ENCODE results near the gene HOXA9. TPM values are rescaled to one million over a fixed set of nuclear protein-coding genes. Genes with fewer than 3 reads are reported as not detected.

Gene HOXA9
- polyA plus RNA-seq, 1 donor from 2014 or later: not detected

DNA sequence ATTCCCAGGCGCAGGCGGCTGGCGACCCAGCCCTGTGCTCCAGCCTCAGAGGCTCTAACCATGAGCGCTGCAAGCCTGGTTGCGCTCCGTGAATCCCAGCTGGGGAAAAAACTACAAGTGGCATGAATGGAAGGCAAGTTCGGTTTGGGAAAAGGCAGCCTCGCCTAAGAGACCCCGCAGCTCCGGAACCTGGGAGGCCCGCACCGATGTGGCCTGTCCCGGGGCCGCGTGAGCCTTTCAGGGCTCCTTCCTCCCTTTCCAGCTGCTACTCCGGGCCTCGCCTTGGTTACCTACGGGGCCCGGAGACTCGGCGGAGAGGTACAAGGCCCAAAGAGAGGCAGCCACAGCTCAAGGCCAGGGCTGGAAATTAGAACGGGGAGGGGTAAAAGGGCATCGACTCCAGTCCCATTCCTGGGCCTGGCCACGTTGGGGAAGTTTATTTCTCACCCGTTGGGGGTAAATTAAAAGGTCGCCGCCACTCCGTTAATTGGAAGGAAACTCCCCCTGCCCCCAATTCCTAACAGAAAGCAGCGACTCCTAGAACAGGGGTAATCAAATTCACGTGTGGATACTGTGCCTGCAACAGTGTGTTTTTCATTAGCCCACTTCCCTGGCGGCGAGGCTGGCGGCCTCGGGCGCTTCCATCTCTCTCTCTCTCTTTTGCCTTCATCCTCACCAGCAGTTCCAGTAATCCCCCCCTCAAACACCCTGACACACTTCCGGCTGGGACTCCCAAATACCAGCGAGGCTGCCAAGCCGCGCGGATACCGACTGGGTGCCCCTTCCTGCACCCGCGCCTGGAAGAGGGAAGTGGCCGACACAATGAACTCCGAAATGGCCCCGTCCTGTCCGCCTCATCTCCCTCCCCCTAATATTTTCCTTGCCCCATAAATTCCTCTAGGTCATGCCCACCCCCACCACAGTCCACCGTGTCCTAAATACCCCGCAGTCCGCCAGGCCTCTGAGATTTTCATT is 1.5 kb upstream of the HOXA9 start:
- H3K4me3 ChIP-seq (ENCODE audit: low read length): no peak overlapping the region

DNA sequence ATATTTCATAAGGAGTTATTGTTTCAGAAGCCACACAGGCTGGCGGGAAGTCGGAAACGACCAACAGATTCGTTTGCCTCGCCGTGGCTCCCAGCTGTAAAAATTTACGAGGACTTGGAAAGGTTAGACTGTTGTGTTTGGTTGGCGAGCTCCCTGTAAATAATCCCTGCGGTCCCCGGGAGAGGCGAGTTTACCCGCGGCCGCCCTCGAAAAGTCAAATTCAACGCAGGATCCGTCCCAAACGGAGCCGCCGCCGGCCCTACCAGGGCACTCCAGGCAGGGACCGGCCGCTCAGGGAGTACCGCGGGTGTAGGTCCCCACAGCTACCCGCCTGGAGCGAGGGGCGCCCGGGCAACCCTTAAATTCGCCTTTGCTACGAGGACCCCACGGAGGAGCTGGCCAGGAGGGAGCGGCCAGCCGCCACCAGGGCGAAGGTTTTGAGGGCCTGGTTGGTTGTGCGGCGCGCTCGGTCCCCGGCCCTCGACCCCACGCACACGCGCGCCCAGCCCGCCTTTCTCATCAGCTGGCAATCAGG is 726 bp upstream of the HOXA9 start:
- Histone ChIP-seq H3K27ac (ENCODE audit: low read length) (no peak overlapping the region), H3K9me2 (ENCODE audit: insufficient read depth, low read length) (no peaks in the 10 kb centered on the region), H4K20me1 (ENCODE audit: insufficient read depth) (no peaks in the 10 kb centered on the region), H3K36me3 (ENCODE audit: insufficient read depth, low read length) (no peaks in the 10 kb centered on the region), H3K9ac (ENCODE audit: low read length) (no peak overlapping the region), H2AFZ (ENCODE audit: low read depth, low read length) (no peak overlapping the region), H3K27me3 (ENCODE audit: insufficient read depth, low read depth, low read length) (peaks cover 100% of the 10 kb centered on the region), H3K79me2 (replicated peaks; ENCODE audit: insufficient read depth, low read length) (no peaks in the 10 kb centered on the region), H3F3A (ENCODE audit: insufficient read depth, low read length, poor library complexity, severe bottlenecking) (no peaks in the 10 kb centered on the region), H3K9me3 (ENCODE audit: low read length) (peaks cover 18% of the 10 kb centered on the region), H3K4me3 (ENCODE audit: low read length) (no peak overlapping the region), H3K4me2 (ENCODE audit: low read length) (no peak overlapping the region)
- TF ChIP-seq, protein P1, sequence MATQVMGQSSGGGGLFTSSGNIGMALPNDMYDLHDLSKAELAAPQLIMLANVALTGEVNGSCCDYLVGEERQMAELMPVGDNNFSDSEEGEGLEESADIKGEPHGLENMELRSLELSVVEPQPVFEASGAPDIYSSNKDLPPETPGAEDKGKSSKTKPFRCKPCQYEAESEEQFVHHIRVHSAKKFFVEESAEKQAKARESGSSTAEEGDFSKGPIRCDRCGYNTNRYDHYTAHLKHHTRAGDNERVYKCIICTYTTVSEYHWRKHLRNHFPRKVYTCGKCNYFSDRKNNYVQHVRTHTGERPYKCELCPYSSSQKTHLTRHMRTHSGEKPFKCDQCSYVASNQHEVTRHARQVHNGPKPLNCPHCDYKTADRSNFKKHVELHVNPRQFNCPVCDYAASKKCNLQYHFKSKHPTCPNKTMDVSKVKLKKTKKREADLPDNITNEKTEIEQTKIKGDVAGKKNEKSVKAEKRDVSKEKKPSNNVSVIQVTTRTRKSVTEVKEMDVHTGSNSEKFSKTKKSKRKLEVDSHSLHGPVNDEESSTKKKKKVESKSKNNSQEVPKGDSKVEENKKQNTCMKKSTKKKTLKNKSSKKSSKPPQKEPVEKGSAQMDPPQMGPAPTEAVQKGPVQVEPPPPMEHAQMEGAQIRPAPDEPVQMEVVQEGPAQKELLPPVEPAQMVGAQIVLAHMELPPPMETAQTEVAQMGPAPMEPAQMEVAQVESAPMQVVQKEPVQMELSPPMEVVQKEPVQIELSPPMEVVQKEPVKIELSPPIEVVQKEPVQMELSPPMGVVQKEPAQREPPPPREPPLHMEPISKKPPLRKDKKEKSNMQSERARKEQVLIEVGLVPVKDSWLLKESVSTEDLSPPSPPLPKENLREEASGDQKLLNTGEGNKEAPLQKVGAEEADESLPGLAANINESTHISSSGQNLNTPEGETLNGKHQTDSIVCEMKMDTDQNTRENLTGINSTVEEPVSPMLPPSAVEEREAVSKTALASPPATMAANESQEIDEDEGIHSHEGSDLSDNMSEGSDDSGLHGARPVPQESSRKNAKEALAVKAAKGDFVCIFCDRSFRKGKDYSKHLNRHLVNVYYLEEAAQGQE (IDR thresholded peaks at IDR 0.05; ENCODE audit: borderline replicate concordance): no peak
- TF ChIP-seq RAD21 (conservative IDR thresholded peaks at IDR 0.05) (no peak), TAF1 (IDR thresholded peaks at IDR 0.05; ENCODE audit: low read depth) (no peak), EP300 (conservative IDR thresholded peaks at IDR 0.05; ENCODE audit: poor library complexity, severe bottlenecking) (no peak), SMC3 (conservative IDR thresholded peaks at IDR 0.05; ENCODE audit: poor library complexity) (no peak), EZH2 (IDR thresholded peaks at IDR 0.05; ENCODE audit: borderline replicate concordance, insufficient read depth, low read length, poor library complexity, severe bottlenecking) (no peak), POLR2AphosphoS5 (IDR thresholded peaks at IDR 0.05) (no peak)
- TF ChIP-seq, protein P2, sequence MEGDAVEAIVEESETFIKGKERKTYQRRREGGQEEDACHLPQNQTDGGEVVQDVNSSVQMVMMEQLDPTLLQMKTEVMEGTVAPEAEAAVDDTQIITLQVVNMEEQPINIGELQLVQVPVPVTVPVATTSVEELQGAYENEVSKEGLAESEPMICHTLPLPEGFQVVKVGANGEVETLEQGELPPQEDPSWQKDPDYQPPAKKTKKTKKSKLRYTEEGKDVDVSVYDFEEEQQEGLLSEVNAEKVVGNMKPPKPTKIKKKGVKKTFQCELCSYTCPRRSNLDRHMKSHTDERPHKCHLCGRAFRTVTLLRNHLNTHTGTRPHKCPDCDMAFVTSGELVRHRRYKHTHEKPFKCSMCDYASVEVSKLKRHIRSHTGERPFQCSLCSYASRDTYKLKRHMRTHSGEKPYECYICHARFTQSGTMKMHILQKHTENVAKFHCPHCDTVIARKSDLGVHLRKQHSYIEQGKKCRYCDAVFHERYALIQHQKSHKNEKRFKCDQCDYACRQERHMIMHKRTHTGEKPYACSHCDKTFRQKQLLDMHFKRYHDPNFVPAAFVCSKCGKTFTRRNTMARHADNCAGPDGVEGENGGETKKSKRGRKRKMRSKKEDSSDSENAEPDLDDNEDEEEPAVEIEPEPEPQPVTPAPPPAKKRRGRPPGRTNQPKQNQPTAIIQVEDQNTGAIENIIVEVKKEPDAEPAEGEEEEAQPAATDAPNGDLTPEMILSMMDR (IDR thresholded peaks at IDR 0.05; ENCODE audit: poor library complexity, severe bottlenecking): no peak

More for the DNA sequence above, 1.5 kb upstream of the HOXA9 start:
- Histone ChIP-seq H3K9me2 (ENCODE audit: insufficient read depth, low read length) (no peaks in the 10 kb centered on the region), H3K36me3 (ENCODE audit: insufficient read depth, low read length) (no peaks in the 10 kb centered on the region), H3K79me2 (replicated peaks; ENCODE audit: insufficient read depth, low read length) (no peaks in the 10 kb centered on the region), H3K27ac (ENCODE audit: low read length) (no peak overlapping the region), H4K20me1 (ENCODE audit: insufficient read depth) (no peaks in the 10 kb centered on the region), H3K27me3 (ENCODE audit: insufficient read depth, low read depth, low read length) (peaks cover 100% of the 10 kb centered on the region), H3K9me3 (ENCODE audit: low read length) (peaks cover 18% of the 10 kb centered on the region), H3K4me2 (ENCODE audit: low read length) (no peak overlapping the region), H3K9ac (ENCODE audit: low read length) (no peak overlapping the region), H2AFZ (ENCODE audit: low read depth, low read length) (no peak overlapping the region), H3F3A (ENCODE audit: insufficient read depth, low read length, poor library complexity, severe bottlenecking) (no peaks in the 10 kb centered on the region)
- TF ChIP-seq MXI1 (conservative IDR thresholded peaks at IDR 0.05; ENCODE audit: poor library complexity, severe bottlenecking) (no peak), POLR2AphosphoS5 (IDR thresholded peaks at IDR 0.05) (no peak), EZH2 (IDR thresholded peaks at IDR 0.05; ENCODE audit: borderline replicate concordance, insufficient read depth, low read length, poor library complexity, severe bottlenecking) (no peak), RAD21 (conservative IDR thresholded peaks at IDR 0.05) (no peak), EP300 (conservative IDR thresholded peaks at IDR 0.05; ENCODE audit: poor library complexity, severe bottlenecking) (no peak), SMC3 (conservative IDR thresholded peaks at IDR 0.05; ENCODE audit: poor library complexity) (no peak), TAF1 (IDR thresholded peaks at IDR 0.05; ENCODE audit: low read depth) (no peak)
- TF ChIP-seq, protein P1 (IDR thresholded peaks at IDR 0.05; ENCODE audit: borderline replicate concordance): no peak
- TF ChIP-seq, protein P2 (IDR thresholded peaks at IDR 0.05; ENCODE audit: poor library complexity, severe bottlenecking): no peak

All from neural cell (in vitro differentiated cells).